Tibial artery (tissue), 4 donors: ENCODE measurements around the gene CHD1.

ENCODE experiments used
- DNase-seq, 2 donors: peaks; one replicate each; pipeline ENCODE4 v3.0.0-alpha.2; 2019
- H3K27ac ChIP-seq, 2 donors: fragments of 200-600 bp; sonication (generic) in 1 of 2; 1 replicate in 1 of 2; 2 replicates in 1 of 2; pipeline ENCODE4 v1.5.1; 2018 to 2019; ENCODE audit warnings: mild to moderate bottlenecking in 1 of 2
- H3K27me3 ChIP-seq, 2 donors: fragments of 200-600 bp; sonication (generic) in 1 of 2; one replicate each; pipeline versions ENCODE4 v1.5.1 to v1.6.0; 2016 to 2019
- H3K36me3 ChIP-seq, 3 donors: fragments of 200-600 bp; sonication (generic) in 2 of 3; one replicate each; pipeline ENCODE4 v1.5.1; 2016 to 2019; ENCODE audit warnings: mild to moderate bottlenecking in 2 of 3
- H3K4me1 ChIP-seq, 4 donors: fragments of 200-600 bp; sonication (generic) in 2 of 4; 1 replicate in 3 of 4; 2 replicates in 1 of 4; pipeline ENCODE4 v1.5.1; 2016 to 2019
- H3K4me3 ChIP-seq, 2 donors: fragments of 200-600 bp; sonication (generic) in 1 of 2; 1 replicate in 1 of 2; 2 replicates in 1 of 2; pipeline ENCODE4 v1.5.1; 2018 to 2019; ENCODE audit warnings: mild to moderate bottlenecking in 2 of 2
- H3K9me3 ChIP-seq, 3 donors: fragments of 200-600 bp; sonication (generic) in 1 of 3; one replicate each; pipeline ENCODE4 v1.5.1; 2016 to 2019
- CTCF ChIP-seq, 2 experiments: fragments of 200-600 bp in 1 of 2; fragments of 450-650 bp in 1 of 2; IDR thresholded peaks; one replicate each; pipeline ENCODE4 v1.5.1; 2017 to 2019; ENCODE audit warnings: antibody characterized with exemption in 2 of 2, mild to moderate bottlenecking in 1 of 2, moderate library complexity in 1 of 2
- intact Hi-C: fragments of 100-400 bp; cut with DNase I; formaldehyde crosslinking; loops from one replicate; pipeline ENCODE4 v1.15.0; 2023; ENCODE audit warnings: low total_unique reads

The CHD1 gene

DNA sequence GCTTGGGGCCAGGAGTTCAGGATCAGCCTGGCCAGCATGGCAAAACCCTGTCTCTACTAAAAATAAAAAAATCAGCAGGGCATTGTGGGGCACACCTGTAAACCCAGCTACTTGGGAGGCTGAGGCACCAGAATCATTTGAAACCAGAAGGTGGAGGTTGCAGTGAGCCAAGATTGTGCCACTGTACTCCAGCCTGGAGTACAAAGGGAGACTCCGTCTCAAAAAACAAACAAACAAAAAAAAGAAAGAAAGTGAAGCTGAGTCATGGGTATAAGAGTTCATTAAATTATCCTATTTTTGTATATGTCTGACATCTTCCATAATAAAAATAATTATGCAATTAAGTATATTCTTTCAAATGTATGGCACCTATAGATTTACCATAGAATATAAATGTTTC, 37.2 kb downstream of the CHD1 start:
- DNase-seq, result no peak
- Histone ChIP-seq H3K4me1 (no peaks in the 10 kb centered on the region), H3K27me3 (no peaks in the 10 kb centered on the region), H3K27ac (no peak overlapping the region), H3K4me3 (no peak overlapping the region), H3K9me3 (no peaks in the 10 kb centered on the region), H3K36me3 (peaks cover 61 to 73% (median 69%) of the 10 kb centered on the region in 3 donors)
- no peak for TF ChIP-seq CTCF (IDR thresholded peaks at IDR 0.05)
- intact Hi-C loops, result no loop called here

DNA sequence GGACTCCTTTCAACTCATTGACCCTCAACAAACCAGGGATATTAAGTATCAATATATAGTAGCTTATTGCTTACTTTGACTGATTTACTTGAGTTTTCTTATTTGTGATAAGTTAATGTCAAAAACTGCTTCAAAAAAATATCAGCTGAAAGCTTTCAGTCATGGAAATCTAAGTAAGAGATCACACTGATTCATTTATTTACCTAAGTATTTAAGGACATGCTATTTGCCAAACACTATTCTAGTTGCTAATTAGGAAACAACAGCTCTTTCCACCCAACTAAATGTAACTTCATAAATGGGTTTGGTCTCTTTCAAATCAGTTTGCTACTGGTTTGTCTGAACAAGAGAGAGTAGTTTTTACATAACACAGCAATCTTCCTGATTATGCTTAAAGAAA, 48.2 kb downstream of the CHD1 start:
- intact Hi-C loops, result no loop called here
- H3K27ac ChIP-seq, result no peak overlapping the region
- H3K27me3 ChIP-seq, result no peaks in the 10 kb centered on the region
- H3K4me1 ChIP-seq, result no peaks in the 10 kb centered on the region
- no peaks in the 10 kb centered on the region for H3K9me3 ChIP-seq
- TF ChIP-seq CTCF (IDR thresholded peaks at IDR 0.05), result no peak
- H3K4me3 ChIP-seq, result no peak overlapping the region
- peaks cover 71 to 87% (median 78%) of the 10 kb centered on the region in 3 donors for H3K36me3 ChIP-seq
- DNase-seq, result no peak

DNA sequence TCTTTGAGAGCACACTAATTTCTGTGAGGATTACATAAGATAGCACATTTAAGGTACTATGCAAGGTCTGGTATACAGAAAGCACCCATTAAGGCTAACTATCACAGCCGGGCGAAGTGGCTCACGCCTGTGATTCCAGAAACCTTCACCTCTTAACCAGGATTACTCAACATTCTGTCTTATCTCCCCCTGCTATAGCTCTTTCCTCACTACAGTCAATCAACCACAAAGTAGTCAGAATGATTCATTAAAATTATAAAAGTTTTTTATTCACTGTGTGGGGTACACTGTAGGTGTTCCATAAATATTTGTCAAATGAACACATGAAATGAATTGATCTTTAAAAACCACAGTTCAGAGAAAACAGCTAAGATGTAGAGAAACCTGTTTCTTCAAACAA, 48.7 kb downstream of the CHD1 start:
- no peaks in the 10 kb centered on the region for H3K27me3 ChIP-seq
- no peak for DNase-seq
- no peaks in the 10 kb centered on the region for H3K4me1 ChIP-seq
- intact Hi-C loops, result no loop called here
- TF ChIP-seq CTCF (IDR thresholded peaks at IDR 0.05), result no peak
- no peaks in the 10 kb centered on the region for H3K9me3 ChIP-seq
- peaks cover 71 to 85% (median 81%) of the 10 kb centered on the region in 3 donors for H3K36me3 ChIP-seq
- H3K27ac ChIP-seq, result no peak overlapping the region
- no peak overlapping the region for H3K4me3 ChIP-seq

DNA sequence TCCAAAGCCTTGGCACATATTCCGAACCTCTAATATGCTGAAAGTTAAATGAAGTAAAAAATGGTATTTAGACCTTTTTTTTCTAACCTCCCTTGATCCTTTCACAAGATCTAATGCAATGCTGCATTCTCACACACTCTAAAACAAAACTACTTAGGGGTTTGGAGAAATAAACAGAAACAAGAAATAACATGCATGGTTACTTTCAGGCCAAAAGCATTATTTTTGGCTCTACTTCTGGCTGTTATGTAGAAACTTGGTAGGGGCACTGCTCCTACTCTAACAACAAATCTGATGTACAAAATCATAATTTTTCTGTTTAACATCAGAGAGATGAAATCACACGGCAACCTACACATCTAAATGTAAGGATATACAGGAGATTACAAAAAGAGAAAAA, 51.2 kb downstream of the CHD1 start:
- DNase-seq, result no peak
- intact Hi-C loops, result no loop called here
- H3K4me1 ChIP-seq, result no peaks in the 10 kb centered on the region
- peaks cover 73 to 74% (median 73%) of the 10 kb centered on the region in 3 donors for H3K36me3 ChIP-seq
- TF ChIP-seq CTCF (IDR thresholded peaks at IDR 0.05), result no peak
- no peak overlapping the region for H3K27ac ChIP-seq
- H3K4me3 ChIP-seq, result no peak overlapping the region
- no peaks in the 10 kb centered on the region for H3K9me3 ChIP-seq
- no peaks in the 10 kb centered on the region for H3K27me3 ChIP-seq

DNA sequence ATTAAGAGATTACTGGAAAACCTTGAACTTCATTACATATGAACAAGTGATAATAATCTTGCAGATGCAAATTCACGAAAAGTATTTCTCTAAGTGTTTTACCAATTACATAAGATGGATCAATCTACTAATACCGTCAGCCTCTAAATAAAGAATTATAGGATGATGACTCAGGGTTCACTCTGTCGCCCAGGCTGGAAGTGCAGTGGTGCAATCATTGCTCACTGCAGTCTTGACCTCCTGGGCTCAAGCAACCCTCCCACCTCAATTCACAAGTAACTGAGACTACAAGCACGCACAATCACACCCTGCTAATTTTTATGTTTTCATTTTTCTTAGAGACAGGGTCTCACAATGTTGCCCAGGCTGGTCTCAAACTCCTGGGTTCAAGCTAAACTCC, 56.1 kb downstream of the CHD1 start:
- H3K27me3 ChIP-seq, result no peaks in the 10 kb centered on the region
- H3K36me3 ChIP-seq, result peaks cover 66 to 74% (median 68%) of the 10 kb centered on the region in 3 donors
- intact Hi-C loops, result no loop called here
- TF ChIP-seq CTCF (IDR thresholded peaks at IDR 0.05), result no peak
- H3K4me1 ChIP-seq, result no peaks in the 10 kb centered on the region
- no peak for DNase-seq
- H3K4me3 ChIP-seq, result no peak overlapping the region
- no peak overlapping the region for H3K27ac ChIP-seq
- H3K9me3 ChIP-seq, result no peaks in the 10 kb centered on the region

GRCh38 chr5:98865690-98866089, 63.1 kb downstream of the CHD1 start:
- no peak overlapping the region for H3K27ac ChIP-seq
- H3K27me3 ChIP-seq, result no peaks in the 10 kb centered on the region
- peaks cover 47 to 65% (median 53%) of the 10 kb centered on the region in 3 donors for H3K36me3 ChIP-seq
- intact Hi-C loops, result no loop called here
- TF ChIP-seq CTCF (IDR thresholded peaks at IDR 0.05), result no peak
- no peak for DNase-seq
- H3K4me1 ChIP-seq, result no peaks in the 10 kb centered on the region
- no peak overlapping the region for H3K4me3 ChIP-seq
- H3K9me3 ChIP-seq, result no peaks in the 10 kb centered on the region
